Measurements from ENCODE around the gene STARD4. TPM values are rescaled to one million over a fixed set of nuclear protein-coding genes. Genes with fewer than 3 reads are reported as not detected.
A peak's percentile ranks its signal among the peaks of the same experiment; 100 is the strongest.

The STARD4 gene
- total and polyA plus RNA-seq, 8 donors: 4.4 to 45.5 (median 11.9) TPM

- no peak for TF ChIP-seq EP300 (IDR thresholded peaks at IDR 0.05)
- Histone ChIP-seq H3K36me3 (no peaks in the 10 kb centered on the region), H3K27me3 (no peaks in the 10 kb centered on the region), H3K27ac (no peak overlapping the region), H3K9me3 (no peaks in the 10 kb centered on the region), H3K4me1 (no peaks in the 10 kb centered on the region), H3K4me3 (no peak overlapping the region)
- 66 to 86% (median 85%) methylated on average over 2 of the region's 2 CpGs for WGBS, 5 donors
- no peak for DNase-seq
- intact Hi-C loops (cut with DNase I; ENCODE audit: low total_unique reads): no loop called here
Observed at GRCh38 chr5:111461934-111462333, 50.4 kb downstream of the STARD4 start.

GRCh38 chr5:111461255-111461671 lies 51.1 kb downstream of the STARD4 start:
- H3K4me3 ChIP-seq: no peak overlapping the region
- no peaks in the 10 kb centered on the region for H3K9me3 ChIP-seq
- 40 to 66% (median 43%) methylated on average over 3 of the region's 3 CpGs for WGBS, 5 donors
- no peak overlapping the region for H3K27ac ChIP-seq
- H3K27me3 ChIP-seq: no peaks in the 10 kb centered on the region
- intact Hi-C loops (cut with DNase I; ENCODE audit: low total_unique reads): no loop called here
- DNase-seq: peak in 1 of 2 donors; percentile 30
- H3K36me3 ChIP-seq: no peaks in the 10 kb centered on the region
- H3K4me1 ChIP-seq: no peaks in the 10 kb centered on the region
- TF ChIP-seq POLR2AphosphoS5 (IDR thresholded peaks at IDR 0.05) (no peak), CTCF (IDR thresholded peaks at IDR 0.05) (no peak), EP300 (IDR thresholded peaks at IDR 0.05) (no peak), POLR2A (IDR thresholded peaks at IDR 0.05) (no peak)

- no peaks in the 10 kb centered on the region for H3K36me3 ChIP-seq
- no peaks in the 10 kb centered on the region for H3K27me3 ChIP-seq
- TF ChIP-seq POLR2A (IDR thresholded peaks at IDR 0.05): no peak
- TF ChIP-seq POLR2AphosphoS5 (IDR thresholded peaks at IDR 0.05): no peak
- no peak for TF ChIP-seq EP300 (IDR thresholded peaks at IDR 0.05)
- no peak for TF ChIP-seq CTCF (IDR thresholded peaks at IDR 0.05)
- H3K4me3 ChIP-seq: no peak overlapping the region
- 60 to 70% (median 70%) methylated on average over 2 of the region's 2 CpGs for WGBS, 5 donors
- intact Hi-C loops (cut with DNase I; ENCODE audit: low total_unique reads): no loop called here
- no peaks in the 10 kb centered on the region for H3K9me3 ChIP-seq
- peaks cover 0 to 9% (median 0%) of the 10 kb centered on the region in 4 donors for H3K4me1 ChIP-seq
- no peak overlapping the region for H3K27ac ChIP-seq
- peak in 1 of 2 donors; percentile 27 for DNase-seq
Observed at GRCh38 chr5:111454776-111455175, 57.6 kb downstream of the STARD4 start.

- 50 to 67% (median 53%) methylated on average over 3 of the region's 3 CpGs for WGBS, 5 donors
Observed at GRCh38 chr5:111454198-111454622, 58.1 kb downstream of the STARD4 start.

More at GRCh38 chr5:111454198-111454622, 58.1 kb downstream of the STARD4 start:
- Histone ChIP-seq H3K27me3 (no peaks in the 10 kb centered on the region), H3K4me1 (peaks cover 0 to 9% (median 0%) of the 10 kb centered on the region in 4 donors), H3K36me3 (no peaks in the 10 kb centered on the region), H3K27ac (no peak overlapping the region), H3K9me3 (no peaks in the 10 kb centered on the region), H3K4me3 (no peak overlapping the region)
- TF ChIP-seq CTCF (IDR thresholded peaks at IDR 0.05): no peak
- TF ChIP-seq POLR2AphosphoS5 (IDR thresholded peaks at IDR 0.05): no peak
- TF ChIP-seq EP300 (IDR thresholded peaks at IDR 0.05): no peak
- no peak for TF ChIP-seq POLR2A (IDR thresholded peaks at IDR 0.05)
- intact Hi-C loops (cut with DNase I; ENCODE audit: low total_unique reads): no loop called here
- DNase-seq: peak in 1 of 2 donors; percentile 67
